ENCODE results near the gene GNB1L.

GRCh38 chr22:19765477-19766239 lies 89.0 kb downstream of the GNB1L start:
- TF ChIP-seq CTCF (conservative IDR thresholded peaks at IDR 0.05; ENCODE audit: low read depth, low read length): no peak
- no peak for TF ChIP-seq EZH2 (IDR thresholded peaks at IDR 0.05; ENCODE audit: borderline replicate concordance, low read depth, low read length, poor library complexity, severe bottlenecking)

Data from A673 (cell line).